Activated CD4-positive, alpha-beta T cell treated with anti-CD3 and anti-CD28 coated beads, Interleukin-2, amount 50 U/mL, for 1 hour (primary cell): Measurements from ENCODE around the gene RAPGEF1.

Experiments
- DNase-seq: peaks from one replicate; pipeline ENCODE4 v3.0.0-alpha.2; 2020

RAPGEF1 gene

GRCh38 chr9:131621551-131622358, 118.1 kb downstream of the RAPGEF1 start:
- no peak for DNase-seq

- no peak for DNase-seq
These were observed 118.9 kb downstream of the RAPGEF1 start for GRCh38 chr9:131620764-131621520.

GRCh38 chr9:131619680-131620079, 120.2 kb downstream of the RAPGEF1 start:
- DNase-seq = no peak

DNA sequence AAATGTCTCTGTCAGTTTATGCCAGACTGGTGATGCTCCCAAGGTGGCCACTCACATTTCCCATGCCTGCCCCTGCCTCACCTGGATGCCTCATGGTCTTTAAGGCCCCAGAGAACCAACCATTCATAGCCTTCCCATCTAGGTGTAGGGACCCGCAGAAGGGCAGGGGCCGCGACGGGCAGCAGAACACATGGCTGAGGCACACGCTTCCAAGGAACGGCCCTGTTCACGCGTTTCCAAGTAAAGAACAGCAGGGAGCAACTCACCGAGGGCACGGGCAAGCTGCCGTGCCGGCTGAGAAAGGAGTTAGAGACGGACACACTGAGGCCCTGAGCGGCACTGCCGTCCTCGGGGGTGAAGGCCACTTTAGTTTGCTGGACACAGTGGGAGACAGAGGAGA, 121.1 kb downstream of the RAPGEF1 start:
- DNase-seq = no peak

GRCh38 chr9:131618071-131618479, 121.8 kb downstream of the RAPGEF1 start:
- DNase-seq = no peak

DNA sequence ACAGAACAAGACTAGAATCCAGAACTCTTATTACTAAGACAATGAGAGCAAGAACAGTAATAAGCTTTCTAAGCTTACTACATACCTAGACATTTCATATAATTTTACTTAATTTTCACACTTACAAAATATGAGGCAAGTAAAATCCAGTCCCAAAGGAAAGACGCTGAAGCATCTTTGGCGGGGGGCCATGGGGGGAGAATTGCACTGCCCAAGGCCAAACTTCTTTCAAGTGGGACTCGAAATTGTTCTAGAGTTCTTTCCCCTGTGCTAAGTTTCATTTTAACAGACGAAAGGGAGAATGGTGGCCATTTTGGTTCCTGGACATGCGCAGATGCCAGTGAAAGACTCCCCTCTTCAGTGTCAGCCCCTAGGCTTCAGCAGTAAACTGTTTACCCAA, 122.3 kb downstream of the RAPGEF1 start:
- DNase-seq = no peak

DNA sequence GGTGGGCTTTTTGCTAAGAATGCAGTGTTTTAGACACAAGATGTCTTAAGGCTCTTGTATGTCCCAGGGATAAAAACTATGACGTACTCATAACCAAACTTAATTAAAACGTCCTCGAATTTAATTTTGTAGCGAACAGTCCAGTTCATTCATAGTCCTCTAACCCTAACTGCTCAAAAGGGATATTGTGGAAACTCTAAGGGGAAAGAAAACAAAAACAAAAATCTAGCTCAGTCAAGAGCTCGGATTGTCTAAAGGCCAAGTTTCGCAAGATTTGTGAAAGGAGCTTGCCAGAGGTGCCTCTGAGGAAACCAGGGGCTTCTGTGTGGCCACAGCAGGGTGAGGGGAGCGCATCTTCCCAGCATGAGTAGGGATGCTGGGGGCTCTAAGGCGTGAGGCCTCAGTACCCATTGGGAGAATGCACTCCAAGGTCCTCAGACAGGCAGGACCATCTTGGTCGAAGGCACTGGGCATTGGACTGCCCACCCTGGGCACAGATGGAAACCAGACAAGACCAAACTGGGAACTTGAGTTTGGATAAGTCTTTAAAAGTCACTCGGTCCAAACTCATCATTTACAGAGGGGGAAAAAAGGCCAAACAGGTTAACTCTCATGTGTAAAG, 122.8 kb downstream of the RAPGEF1 start:
- DNase-seq = no peak

- DNase-seq = no peak
These were observed 125.4 kb downstream of the RAPGEF1 start for GRCh38 chr9:131614340-131614915.

DNA sequence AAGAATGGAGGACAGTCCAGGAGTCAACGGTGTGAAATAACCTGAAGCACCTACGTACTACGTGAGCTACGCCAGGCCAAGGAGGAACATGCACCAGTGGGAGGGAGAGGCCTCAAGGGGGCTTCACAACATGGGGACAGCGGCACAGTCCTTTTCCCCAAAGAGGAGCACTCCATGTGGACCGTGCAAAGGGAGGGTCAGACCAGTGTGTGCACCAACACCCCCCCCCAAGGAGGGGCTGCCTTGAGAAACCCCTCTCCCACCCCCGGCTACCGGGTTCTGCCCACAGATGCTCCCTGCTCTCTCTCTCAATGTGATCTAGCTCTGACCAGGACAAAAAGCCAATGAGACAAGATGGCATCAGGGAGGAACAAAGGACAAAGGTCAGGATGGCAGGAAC, 126.0 kb downstream of the RAPGEF1 start:
- DNase-seq = no peak

DNA sequence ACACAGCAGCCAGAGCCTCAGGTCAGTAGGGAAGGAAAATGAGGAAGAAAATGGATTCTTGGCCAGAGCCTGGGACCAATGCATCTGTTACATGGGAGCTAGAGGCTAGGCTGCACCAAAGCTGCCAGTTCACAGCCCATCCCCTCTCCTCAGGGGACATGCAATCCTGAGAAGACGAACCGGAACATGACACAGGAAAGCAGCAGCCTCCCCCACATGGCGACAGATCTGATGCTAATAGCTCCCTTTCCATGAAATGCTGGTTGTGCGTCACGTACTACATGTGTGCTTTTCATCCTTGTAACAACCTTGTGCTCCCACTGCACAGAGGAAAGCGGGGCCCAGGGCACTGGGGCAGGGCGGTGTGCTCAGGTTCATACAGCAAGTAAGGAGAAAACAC, 127.0 kb downstream of the RAPGEF1 start:
- no peak for DNase-seq

- DNase-seq = no peak
These were observed 128.1 kb downstream of the RAPGEF1 start for GRCh38 chr9:131611586-131612315.

DNA sequence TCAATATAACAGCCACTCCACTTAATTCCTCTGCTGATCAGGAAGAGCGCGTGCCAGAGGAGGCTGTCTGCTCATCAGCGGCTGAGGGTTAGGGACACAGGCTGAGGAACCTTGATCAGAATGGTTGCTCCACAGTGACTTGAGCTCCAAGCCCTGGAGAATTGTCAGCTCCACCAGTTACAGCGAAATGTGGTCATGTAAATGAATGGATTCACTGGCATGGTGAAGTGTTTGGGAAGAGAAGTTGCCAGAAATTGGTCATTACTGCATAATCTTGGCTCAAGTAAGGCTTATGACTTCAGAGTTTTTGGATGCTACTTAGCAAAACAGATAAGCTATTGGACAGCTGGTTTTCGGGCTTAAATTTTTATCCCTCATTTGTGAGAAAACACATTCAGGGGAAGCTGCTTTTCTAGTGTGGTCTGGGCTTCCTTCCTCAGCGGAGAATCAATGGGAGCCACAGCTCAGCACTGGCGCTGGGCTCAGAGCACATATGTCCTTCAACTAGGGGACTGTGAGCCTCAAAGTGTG, 129.6 kb downstream of the RAPGEF1 start:
- DNase-seq = no peak

- DNase-seq = no peak
These were observed 130.6 kb downstream of the RAPGEF1 start for GRCh38 chr9:131609099-131609830.

GRCh38 chr9:131608493-131609037, 131.3 kb downstream of the RAPGEF1 start:
- DNase-seq = no peak

GRCh38 chr9:131607591-131607990, 132.3 kb downstream of the RAPGEF1 start:
- no peak for DNase-seq

DNA sequence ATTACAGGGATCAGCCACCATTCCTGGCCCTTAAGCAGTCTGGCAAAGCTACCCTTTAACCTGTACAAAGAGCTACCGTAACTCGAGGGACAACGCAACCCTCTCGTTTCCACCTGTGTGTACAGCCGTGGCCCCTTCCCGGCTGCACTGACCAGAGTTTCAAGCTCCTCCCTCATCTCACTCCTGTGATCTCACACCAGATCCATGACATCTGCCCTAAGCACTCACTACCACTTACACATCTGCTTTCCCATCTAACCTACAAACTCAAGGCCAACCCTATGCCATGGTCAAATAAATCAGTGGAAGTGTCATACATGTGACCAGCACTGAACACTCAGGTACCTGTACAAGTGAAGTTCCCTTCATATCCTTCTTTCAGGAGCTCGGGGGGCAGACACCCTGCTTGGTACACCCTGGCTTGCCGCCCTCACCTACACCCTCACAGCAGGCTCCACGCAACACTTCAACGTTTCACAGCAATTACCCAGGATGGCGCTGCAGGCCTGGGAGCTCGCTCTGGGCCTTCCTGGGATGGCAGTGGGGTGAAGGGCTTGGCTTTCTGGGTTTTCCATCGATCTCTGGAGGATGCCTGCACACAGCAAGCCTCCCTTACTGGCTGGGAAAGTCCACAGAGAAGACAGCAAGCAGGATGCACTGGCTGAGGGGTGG, 132.8 kb downstream of the RAPGEF1 start:
- DNase-seq = no peak

DNA sequence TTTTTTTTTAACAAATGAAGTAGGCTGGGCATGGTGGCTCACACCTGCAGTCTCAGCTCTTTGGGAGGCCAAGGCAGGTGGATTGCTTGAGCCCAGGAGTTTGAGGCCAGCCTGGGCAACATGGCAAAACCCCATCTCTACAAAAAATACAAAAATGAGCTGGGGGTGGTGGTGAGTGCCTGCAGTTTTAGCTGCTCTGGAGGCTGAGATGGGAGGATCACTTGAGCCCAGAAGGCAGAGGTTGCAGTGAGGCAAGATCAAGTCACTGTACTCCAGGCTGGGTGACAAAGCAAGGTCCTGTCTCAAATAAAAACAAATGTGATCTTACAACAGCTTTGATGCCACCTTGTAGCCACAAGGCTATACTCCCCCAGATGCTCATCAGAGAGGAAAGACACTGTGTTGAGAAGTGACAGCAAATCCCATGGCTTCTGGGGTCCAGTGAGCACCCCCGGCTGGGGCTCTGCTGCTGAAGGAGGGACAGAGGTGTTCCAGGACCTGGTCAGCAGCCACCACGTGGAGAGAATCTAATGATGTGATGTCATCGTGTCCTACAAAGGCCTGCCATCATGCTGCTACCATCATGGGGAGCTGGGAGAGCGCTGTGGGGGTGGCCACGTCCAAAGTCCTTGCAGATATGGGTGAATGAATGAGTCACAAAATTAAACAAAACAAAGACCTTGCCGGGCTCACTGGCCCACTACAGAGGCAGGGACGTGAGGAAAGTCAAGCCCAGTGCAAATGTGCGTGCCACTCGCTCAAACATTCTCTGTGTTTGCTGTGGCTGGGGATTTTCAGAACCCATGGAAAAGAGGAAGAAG, 133.9 kb downstream of the RAPGEF1 start:
- no peak for DNase-seq

- no peak for DNase-seq
These were observed 136.0 kb downstream of the RAPGEF1 start for GRCh38 chr9:131603711-131604439.

- DNase-seq = no peak
These were observed 136.7 kb downstream of the RAPGEF1 start for GRCh38 chr9:131603199-131603598.
